Measurements from ENCODE around the gene FCRLB. TPM values are rescaled to one million over a fixed set of nuclear protein-coding genes. Genes with fewer than 3 reads are reported as not detected.

Gene FCRLB
- total and polyA plus RNA-seq, 12 donors = 0.42 to 3.4 (median 1.0) TPM; not detected in 1

DNA sequence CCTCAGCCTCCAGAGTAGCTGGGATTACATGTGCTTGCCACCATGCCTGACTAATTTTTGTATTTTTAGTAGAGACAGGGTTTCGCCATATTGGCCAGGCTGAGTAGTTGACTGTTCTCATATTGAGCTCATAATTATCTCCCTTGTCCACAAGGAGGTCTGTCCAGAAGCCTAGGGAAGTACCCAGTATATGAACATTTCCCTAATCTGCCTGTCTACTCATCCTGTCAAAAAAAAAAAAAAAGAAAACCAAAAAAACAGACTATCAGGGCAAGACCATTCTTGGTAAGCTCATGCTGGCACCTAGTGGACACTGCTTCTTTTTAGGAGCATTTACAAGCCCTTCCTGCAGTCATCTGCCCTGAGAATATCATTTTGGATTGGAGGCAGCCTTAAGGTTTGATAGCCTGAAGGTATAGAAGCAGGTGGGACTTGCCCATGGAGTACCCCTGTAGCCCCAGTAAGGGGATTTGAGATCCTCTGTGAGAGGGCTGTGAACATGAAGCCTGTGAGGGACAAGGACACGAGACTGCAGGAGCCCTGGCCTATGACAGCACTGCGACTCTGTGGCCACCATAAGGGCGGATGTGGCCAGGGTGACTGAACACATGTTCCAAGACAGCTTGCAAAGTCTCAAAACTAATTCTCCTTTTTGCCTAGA lies 17.4 kb downstream of the FCRLB start:
- H3K27ac ChIP-seq = peak overlapping the region in 2 of 5 donors; percentile 47 to 65
- whole genome bisulfite sequencing, 4 donors = 69 to 81% (median 74%) methylated on average over 3 to 4 of the region's 4 CpGs

DNA sequence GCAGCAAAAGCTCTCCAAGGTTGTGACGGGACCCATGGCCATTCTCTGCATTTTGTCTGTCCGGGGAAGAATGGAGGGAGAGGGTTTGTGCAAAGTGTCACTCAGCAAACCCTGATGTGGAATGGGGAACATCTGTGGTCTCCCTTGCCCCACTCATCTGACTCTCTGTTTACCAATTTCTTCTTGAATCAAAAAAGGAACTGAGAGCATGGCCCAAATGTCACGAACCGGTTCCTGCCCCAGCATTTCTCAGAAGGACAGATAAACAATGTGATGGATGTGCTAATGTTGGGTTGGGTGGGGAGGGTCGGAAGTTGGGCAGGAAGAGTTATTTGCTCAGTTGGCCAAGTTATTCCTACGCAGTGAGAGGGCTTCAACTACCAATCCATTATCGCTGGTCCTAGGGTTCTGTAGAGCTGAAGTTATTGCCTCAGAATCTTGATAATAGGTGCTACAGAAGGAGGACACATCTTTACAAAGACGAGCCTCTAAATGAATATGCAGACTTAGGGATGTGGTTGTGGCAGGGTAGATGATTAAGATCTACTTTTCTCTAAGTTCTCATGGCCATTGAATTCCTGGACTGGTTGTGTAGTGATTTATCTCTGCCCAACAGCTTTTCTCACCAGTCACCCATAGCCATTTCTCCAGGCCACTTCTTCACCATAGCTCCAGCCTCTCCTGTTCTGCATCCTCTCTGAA lies 18.7 kb downstream of the FCRLB start:
- H3K27ac ChIP-seq = peak overlapping the region in 3 of 5 donors; percentile 16 to 65 (median 58)
- intact Hi-C loops (cut with DNase I) = loop anchor here (10.0 kb wide), 2 partner anchors 175 to 255 kb away; no protein-coding TSS in a partner anchor

More for the DNA sequence above, 17.4 kb downstream of the FCRLB start:
- H3K36me3 ChIP-seq (replicated peaks in 1 of 2) = no peaks in the 10 kb centered on the region
- H3K4me3 ChIP-seq = no peak overlapping the region
- no peaks in the 10 kb centered on the region for H3K9me3 ChIP-seq (replicated peaks in 1 of 3)
- TF ChIP-seq, protein P1, sequence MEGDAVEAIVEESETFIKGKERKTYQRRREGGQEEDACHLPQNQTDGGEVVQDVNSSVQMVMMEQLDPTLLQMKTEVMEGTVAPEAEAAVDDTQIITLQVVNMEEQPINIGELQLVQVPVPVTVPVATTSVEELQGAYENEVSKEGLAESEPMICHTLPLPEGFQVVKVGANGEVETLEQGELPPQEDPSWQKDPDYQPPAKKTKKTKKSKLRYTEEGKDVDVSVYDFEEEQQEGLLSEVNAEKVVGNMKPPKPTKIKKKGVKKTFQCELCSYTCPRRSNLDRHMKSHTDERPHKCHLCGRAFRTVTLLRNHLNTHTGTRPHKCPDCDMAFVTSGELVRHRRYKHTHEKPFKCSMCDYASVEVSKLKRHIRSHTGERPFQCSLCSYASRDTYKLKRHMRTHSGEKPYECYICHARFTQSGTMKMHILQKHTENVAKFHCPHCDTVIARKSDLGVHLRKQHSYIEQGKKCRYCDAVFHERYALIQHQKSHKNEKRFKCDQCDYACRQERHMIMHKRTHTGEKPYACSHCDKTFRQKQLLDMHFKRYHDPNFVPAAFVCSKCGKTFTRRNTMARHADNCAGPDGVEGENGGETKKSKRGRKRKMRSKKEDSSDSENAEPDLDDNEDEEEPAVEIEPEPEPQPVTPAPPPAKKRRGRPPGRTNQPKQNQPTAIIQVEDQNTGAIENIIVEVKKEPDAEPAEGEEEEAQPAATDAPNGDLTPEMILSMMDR (IDR thresholded peaks at IDR 0.05) = peak in 5 of 6 experiments; percentile 30 to 70 (median 45)
- TF ChIP-seq POLR2A (IDR thresholded peaks at IDR 0.05) = peak in 1 of 2 donors; percentile 16
- DNase-seq = peak in 6 of 7 donors; percentile 36 to 71 (median 46)
- intact Hi-C loops (cut with DNase I) = loop anchor here in 1 of 2 donors (10.0 kb wide), 1 partner anchor 254 kb away; no protein-coding TSS in a partner anchor
- peaks cover 0 to 11% of the 10 kb centered on the region in 2 donors for H3K4me1 ChIP-seq (replicated peaks in 1 of 2)
- H3K27me3 ChIP-seq = peaks cover 4% of the 10 kb centered on the region

GRCh38 chr1:161740921-161741320 lies 19.6 kb downstream of the FCRLB start:
- WGBS, 4 donors = 56 to 74% (median 68%) methylated on average over 6 of the region's 6 CpGs
- no peaks in the 10 kb centered on the region for H3K36me3 ChIP-seq (replicated peaks in 1 of 2)
- H3K27ac ChIP-seq = peak overlapping the region in 2 of 5 donors; percentile 26 to 58
- DNase-seq = no peak
- H3K27me3 ChIP-seq = no peaks in the 10 kb centered on the region
- intact Hi-C loops (cut with DNase I) = loop anchor here (10.0 kb wide), 2 partner anchors 176 to 256 kb away; no protein-coding TSS in a partner anchor
- no peaks in the 10 kb centered on the region for H3K9me3 ChIP-seq (replicated peaks in 1 of 3)
- TF ChIP-seq, protein P1 (IDR thresholded peaks at IDR 0.05) = no peak
- TF ChIP-seq POLR2A (IDR thresholded peaks at IDR 0.05) = no peak
- H3K4me1 ChIP-seq (replicated peaks in 1 of 2) = peaks cover 0 to 11% of the 10 kb centered on the region in 2 donors
- no peak overlapping the region for H3K4me3 ChIP-seq

More for the DNA sequence above, 18.7 kb downstream of the FCRLB start:
- 39 to 69% (median 50%) methylated on average over 8 of the region's 8 CpGs for WGBS, 4 donors
- TF ChIP-seq, protein P1 (IDR thresholded peaks at IDR 0.05) = no peak
- no peak for TF ChIP-seq POLR2A (IDR thresholded peaks at IDR 0.05)
- H3K4me3 ChIP-seq = no peak overlapping the region
- peaks cover 0 to 11% of the 10 kb centered on the region in 2 donors for H3K4me1 ChIP-seq (replicated peaks in 1 of 2)
- no peaks in the 10 kb centered on the region for H3K27me3 ChIP-seq
- no peaks in the 10 kb centered on the region for H3K9me3 ChIP-seq (replicated peaks in 1 of 3)
- no peaks in the 10 kb centered on the region for H3K36me3 ChIP-seq (replicated peaks in 1 of 2)
- DNase-seq = peak in 4 of 7 donors; percentile 25 to 67 (median 44)

GRCh38 chr1:161743231-161743630 lies 21.9 kb downstream of the FCRLB start:
- intact Hi-C loops (cut with DNase I) = loop anchor here (10.0 kb wide), 2 partner anchors 178 to 258 kb away; no protein-coding TSS in a partner anchor
- H3K4me3 ChIP-seq = no peak overlapping the region
- 71 to 82% (median 78%) methylated on average over 9 of the region's 9 CpGs for WGBS, 4 donors
- H3K27me3 ChIP-seq = no peaks in the 10 kb centered on the region
- no peaks in the 10 kb centered on the region for H3K9me3 ChIP-seq (replicated peaks in 1 of 3)
- DNase-seq = no peak
- no peaks in the 10 kb centered on the region for H3K36me3 ChIP-seq (replicated peaks in 1 of 2)
- peaks cover 0 to 11% of the 10 kb centered on the region in 2 donors for H3K4me1 ChIP-seq (replicated peaks in 1 of 2)
- TF ChIP-seq, protein P1 (IDR thresholded peaks at IDR 0.05) = no peak
- TF ChIP-seq POLR2A (IDR thresholded peaks at IDR 0.05) = no peak
- no peak overlapping the region for H3K27ac ChIP-seq

Data from adrenal gland (tissue), 12 donors.